SK-N-SH (cell line): Measurements from ENCODE around the gene IL20RB.

ENCODE experiments used
- CHD2 ChIP-seq: fragments of 150-350 bp; IDR thresholded peaks from 2 replicates; pipeline ENCODE4 v1.6.1; 2018; ENCODE audit warnings: low read length; ENCODE audit not compliant: partially characterized antibody
- CTCF ChIP-seq: fragments of 200-600 bp; sonication (generic); IDR thresholded peaks from 2 replicates; pipeline ENCODE4 v1.6.1; 2017; ENCODE audit warnings: antibody characterized with exemption, mild to moderate bottlenecking, moderate library complexity
- EZH2phosphoT487 ChIP-seq: fragments of 200-600 bp; sonication (generic); IDR thresholded peaks from 2 replicates; pipeline ENCODE4 v1.6.1; 2017; ENCODE audit warnings: low read depth, mixed run types, mild to moderate bottlenecking, antibody characterized with exemption, moderate library complexity, borderline replicate concordance
- RCOR1 ChIP-seq: fragments of 150-350 bp; IDR thresholded peaks from 2 replicates; pipeline ENCODE4 v1.6.1; 2017; ENCODE audit warnings: antibody characterized with exemption, low read length
- REST ChIP-seq: IDR thresholded peaks from 2 replicates; pipeline ENCODE4 v1.6.1; 2012; ENCODE audit warnings: mild to moderate bottlenecking, low read depth, low read length, moderate library complexity
- TF ChIP-seq, protein P1 (sequence below): IDR thresholded peaks from 2 replicates; pipeline ENCODE4 v1.4.0; 2012; ENCODE audit warnings: low read depth, borderline replicate concordance

DNA sequence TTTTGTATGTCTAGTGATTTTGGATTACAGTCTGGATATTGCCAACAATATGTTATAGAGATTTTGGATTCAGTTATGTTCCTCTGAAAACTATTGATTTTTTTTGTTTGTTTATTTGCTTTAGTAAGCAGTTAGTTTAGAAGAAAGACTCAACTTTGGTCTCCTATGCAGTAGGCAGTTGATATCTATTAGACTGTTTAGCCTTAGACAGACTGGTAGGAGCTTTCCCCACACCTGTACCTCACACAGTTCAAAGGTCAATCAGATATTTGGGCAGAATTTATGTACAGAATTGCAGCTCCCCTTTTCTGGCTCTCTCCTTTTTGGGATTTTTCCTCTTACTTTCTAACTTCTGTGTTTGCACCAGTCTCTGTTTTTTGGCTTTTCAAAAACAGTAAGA is 42.3 kb downstream of the IL20RB start:
- TF ChIP-seq CTCF (no peak), CHD2 (no peak), RCOR1 (no peak), REST (no peak), EZH2phosphoT487 (no peak)
- TF ChIP-seq, protein P1, sequence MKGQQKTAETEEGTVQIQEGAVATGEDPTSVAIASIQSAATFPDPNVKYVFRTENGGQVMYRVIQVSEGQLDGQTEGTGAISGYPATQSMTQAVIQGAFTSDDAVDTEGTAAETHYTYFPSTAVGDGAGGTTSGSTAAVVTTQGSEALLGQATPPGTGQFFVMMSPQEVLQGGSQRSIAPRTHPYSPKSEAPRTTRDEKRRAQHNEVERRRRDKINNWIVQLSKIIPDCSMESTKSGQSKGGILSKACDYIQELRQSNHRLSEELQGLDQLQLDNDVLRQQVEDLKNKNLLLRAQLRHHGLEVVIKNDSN, result no peak
